ENCODE results near the gene FAM241A. TPM values are rescaled to one million over a fixed set of nuclear protein-coding genes. Genes with fewer than 3 reads are reported as not detected.
A peak's percentile ranks its signal among the peaks of the same experiment; 100 is the strongest.

Gene FAM241A
- total and polyA plus RNA-seq, 9 of the 15 experiments (the other 6 are each of a cell fraction or from before 2014, with no cell fraction given) = 2.3 to 8.5 (median 5.3) TPM

- TF ChIP-seq THRB (CRISPR knock-in tag; conservative IDR thresholded peaks at IDR 0.05) (0 out of 2 replicates have a peak, but pooled peaks have one; percentile 7), PHF20 (IDR thresholded peaks at IDR 0.05; ENCODE audit: partially characterized antibody) (peak; percentile 40), MNT (conservative IDR thresholded peaks at IDR 0.05) (peak; percentile 59 to 76; a peak in 1 of 4 replicates), ZNF699 (CRISPR knock-in tag; IDR thresholded peaks at IDR 0.05; ENCODE audit: insufficient replicate concordance) (no peak), ZNF253 (CRISPR knock-in tag; conservative IDR thresholded peaks at IDR 0.05) (no peak), PHF8 (IDR thresholded peaks at IDR 0.05; ENCODE audit: borderline replicate concordance, low read length) (peak; percentile 67; the same call in 1 of the 2 replicates), SRSF7 (optimal IDR thresholded peaks at IDR 0.05; ENCODE audit: low read depth, low read length) (no peak), ZNF318 (IDR thresholded peaks at IDR 0.05; ENCODE audit: borderline replicate concordance in 1 of 2, low read depth in 1 of 2) (no peak), POLR3A (IDR thresholded peaks at IDR 0.05; ENCODE audit: borderline replicate concordance, extremely low read depth, insufficient read depth, insufficient read length) (no peak), THRAP3 (IDR thresholded peaks at IDR 0.05; ENCODE audit: borderline replicate concordance) (peak; percentile 29; the same call in 1 of the 2 replicates), NCOA1 (IDR thresholded peaks at IDR 0.05; ENCODE audit: low read depth) (peak; percentile 37; the same call in 1 of the 2 replicates), TCF15 (CRISPR knock-in tag; IDR thresholded peaks at IDR 0.05) (no peak)
These were observed 85.9 kb downstream of the FAM241A start (continued) for GRCh38 chr4:112230879-112231778.

Measured in K562 (cell line).